ENCODE measurements around the gene VPS8.

VPS8 gene

GRCh38 chr3:184785890-184786279 lies 26.1 kb upstream of the VPS8 start:
- DNase-seq: no peak

- DNase-seq: no peak
Measured at GRCh38 chr3:184786280-184786941, 25.6 kb upstream of the VPS8 start.

DNA sequence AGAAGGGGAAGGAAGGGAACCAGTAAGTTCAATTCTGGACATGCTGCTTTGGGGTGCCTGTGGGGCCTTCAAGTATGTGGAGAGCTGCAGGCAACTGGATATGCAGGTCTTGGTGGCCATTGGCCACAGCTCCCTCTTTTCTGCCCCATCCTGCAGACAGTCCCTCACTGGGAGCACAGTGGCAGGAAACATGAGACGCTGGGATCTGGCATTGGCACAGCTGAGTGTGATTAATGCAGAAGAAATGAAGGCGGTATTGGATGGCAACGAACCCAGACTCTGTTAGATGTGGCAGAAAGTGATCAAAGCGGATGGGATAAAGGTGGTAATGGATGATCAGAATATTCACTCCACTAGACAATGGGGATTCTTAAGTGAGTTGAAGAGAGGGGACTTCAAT lies 23.2 kb upstream of the VPS8 start:
- DNase-seq: no peak

- no peak for DNase-seq
Measured at GRCh38 chr3:184789314-184789998, 22.5 kb upstream of the VPS8 start.

DNA sequence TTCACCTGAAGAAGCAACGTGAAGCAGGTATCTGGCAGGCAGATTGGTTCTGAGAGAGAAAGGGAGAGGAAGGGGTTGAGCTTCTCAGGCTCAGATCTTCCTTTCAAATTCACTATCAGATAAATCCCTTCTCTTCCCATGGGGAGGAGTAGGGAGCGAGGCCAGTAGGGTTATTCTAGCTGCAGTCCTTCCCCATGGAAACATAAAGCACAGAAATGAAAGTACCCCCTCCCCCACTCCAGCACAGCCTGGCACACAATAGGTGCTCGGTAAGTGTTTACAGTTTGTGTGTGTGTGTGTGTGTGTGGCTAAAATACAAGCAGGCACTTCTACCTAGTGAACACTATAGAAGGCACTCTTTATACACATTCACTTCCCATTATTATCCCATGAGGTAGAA lies 20.8 kb upstream of the VPS8 start:
- DNase-seq: no peak

DNA sequence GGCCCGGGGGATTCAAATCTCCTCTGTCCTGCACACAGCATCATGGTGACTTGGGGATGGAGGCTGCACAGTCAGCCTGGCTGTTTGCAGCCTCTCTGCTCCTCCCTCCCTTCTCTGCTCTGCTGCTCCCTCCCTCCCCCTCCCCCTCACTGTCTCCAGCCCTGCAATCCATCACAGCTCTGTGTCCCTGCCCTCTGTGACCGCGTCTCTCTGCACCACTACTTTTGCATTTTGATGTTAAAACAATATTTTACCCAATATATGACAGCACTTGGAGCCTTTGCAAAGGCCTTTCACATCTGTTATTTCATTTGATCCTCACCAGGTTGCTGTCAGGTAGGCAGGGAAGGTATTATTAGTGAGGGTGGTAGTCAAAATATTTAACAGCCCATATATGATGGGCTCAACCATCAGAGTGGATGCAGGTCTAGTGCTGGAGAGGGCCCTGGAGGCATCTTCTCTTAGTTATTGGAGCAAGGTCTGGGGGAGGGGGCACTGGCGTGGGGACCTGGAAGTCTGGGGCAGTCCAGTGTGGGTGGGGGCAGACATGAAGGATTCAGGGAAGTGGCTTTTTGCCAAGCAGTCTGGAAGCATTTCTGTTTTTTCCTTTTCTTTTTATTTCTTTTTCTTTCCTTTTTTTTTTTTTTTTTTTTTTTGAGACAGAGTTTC lies 16.3 kb upstream of the VPS8 start:
- DNase-seq: no peak

GRCh38 chr3:184796551-184796950 lies 15.4 kb upstream of the VPS8 start:
- no peak for DNase-seq

DNA sequence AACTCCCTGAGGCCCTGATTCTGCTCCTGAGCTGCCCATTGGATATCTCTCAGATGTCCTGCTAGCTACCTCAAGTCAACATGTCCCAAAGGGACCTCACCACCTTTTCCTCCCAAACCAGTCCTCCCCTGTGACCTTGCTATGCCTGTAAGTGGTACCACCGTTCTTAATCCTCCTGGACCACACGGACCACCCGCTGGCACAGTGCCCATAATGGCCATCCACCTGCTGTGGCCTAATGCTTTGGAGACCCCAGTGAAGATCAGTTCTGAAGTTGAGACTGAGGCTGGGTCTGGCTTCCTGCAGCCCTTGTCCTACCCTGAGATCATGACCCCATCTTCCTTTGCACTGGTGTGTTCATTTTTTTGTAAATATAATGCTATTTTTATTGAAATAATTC lies 15.0 kb upstream of the VPS8 start:
- DNase-seq: no peak

DNA sequence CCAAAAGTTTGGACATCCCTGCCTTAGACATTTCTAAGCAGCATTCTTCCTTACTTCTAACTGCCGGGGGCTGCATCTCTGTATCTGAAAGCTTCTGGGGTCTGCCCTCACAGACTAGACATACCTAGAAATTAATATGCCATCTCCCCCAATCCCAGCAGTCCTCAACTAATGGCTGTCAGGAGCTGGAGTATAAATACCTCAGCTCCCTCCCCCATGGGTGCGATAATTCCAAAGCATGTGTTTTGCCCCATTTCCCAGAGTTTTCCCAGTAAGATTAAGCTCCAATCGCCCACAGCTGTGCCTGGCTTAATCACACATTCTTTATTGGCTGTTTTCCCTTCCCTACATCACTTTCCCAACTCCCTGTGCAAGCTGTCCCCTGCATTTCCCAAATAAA lies 13.8 kb upstream of the VPS8 start:
- no peak for DNase-seq

GRCh38 chr3:184800349-184800930 lies 11.5 kb upstream of the VPS8 start:
- no peak for DNase-seq

- no peak for DNase-seq
Measured at GRCh38 chr3:184801241-184801785, 10.7 kb upstream of the VPS8 start.

GRCh38 chr3:184802150-184802549 lies 9.8 kb upstream of the VPS8 start:
- DNase-seq: no peak

GRCh38 chr3:184804801-184805200 lies 7.2 kb upstream of the VPS8 start:
- no peak for DNase-seq

GRCh38 chr3:184805351-184806038 lies 6.5 kb upstream of the VPS8 start:
- peak; percentile 86 for DNase-seq

DNA sequence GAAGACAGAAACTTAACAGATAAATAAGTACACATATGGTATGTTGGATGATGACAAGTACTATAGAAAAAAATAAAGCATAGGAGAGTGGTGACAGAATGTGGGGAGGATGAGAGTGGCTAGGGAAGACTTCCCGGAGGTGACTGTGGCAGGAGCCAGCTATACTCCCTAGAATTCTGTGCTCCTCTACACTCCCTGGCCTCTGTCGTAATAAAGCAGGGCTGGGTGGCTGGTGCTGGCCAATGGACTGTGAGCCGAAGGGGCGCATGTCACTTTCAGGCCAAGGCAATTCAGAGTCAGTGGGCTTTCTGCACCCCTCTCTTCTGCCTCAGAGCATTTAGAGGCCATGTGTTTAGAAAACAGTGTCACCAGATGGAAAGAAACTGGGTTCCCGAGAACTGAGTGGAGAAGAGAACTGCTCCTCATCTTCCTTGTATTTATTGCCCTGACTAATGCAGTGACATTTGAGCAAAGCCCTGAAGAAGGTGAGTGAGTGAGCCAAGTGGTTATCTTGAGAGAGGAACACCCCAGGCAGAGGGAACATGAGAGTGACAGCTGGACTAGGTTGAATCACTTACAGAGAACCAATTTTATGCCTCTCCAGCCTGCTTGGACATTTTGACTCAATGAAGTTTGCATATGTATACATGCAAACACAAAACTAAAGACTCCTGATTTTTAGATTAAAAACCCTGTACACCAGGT lies 5.2 kb upstream of the VPS8 start:
- no peak for DNase-seq

DNA sequence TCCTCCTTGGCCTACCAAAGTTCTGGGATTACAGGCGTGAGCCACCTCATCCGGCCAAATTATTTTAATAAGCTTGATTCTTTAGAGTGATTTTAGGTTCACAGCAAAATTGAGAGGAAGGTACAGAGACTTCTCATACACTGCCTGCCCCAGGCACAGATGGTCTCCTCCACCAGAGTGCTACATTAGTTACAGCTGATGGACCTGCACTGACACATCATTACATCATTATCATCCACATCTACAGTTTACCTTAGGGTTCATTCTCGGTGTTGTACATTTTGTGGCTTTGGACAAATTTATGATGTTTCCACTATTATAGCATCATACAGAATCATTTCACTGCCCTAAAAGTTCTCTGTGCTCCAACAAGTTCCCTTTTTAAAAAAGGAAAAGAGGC lies 4.4 kb upstream of the VPS8 start:
- DNase-seq: no peak

DNA sequence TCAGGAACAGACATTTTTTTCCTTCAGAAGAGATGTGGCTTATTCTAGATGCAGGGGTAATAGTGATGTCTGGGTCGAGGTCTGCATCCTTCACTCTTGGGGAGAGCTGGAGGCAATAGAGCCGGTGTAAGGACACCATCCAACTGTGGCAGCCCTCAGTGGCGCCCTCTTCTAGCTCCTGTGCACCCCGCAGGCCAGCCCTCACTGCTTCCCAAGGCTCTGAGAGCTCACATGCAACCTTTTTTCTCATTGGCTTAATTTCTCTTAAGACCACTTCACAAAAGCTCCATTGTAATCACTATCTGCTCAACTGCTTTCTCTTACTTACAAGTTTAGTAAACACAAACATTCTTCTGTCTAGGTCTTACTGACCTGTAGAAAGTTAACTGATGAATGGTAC lies 3.9 kb upstream of the VPS8 start:
- DNase-seq: no peak

DNA sequence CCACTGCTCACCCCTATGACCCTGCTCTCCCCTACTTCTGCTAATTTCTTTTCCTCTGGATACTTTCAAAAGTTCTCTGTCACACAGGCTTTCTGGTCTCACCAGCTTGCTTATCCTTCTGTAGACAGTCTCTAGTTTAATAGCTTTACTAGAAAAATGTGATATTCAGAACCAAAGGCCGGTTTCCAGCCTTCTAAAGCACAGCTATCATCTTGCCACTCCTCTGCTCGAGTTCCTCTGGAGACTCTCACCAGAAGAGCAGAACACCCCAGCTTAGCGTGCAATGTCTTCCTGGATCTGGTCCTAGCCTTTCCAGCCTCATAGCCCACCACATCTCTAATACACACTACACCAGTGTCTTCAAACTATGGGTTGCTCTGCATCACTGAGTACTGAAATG lies 1.8 kb upstream of the VPS8 start:
- DNase-seq: no peak

- no peak for DNase-seq
Measured at GRCh38 chr3:184811034-184811433, 932 bp upstream of the VPS8 start.

DNA sequence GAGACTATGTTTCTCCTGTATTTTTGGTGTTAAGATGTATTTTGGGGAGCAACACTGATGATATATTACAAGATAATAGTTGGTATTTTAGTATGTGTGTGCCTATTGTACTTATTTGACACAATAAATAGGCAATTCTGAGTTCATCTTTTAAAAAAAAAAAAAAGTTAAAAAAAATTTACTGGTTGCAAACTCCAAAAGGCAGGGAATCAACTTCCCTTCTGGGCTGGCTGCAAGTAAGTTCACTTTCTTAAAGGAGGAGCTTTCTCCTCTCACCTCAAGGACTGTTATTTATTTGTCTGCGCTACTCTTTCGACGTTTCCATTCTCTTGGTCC lies 335 bp upstream of the VPS8 start:
- no peak for DNase-seq

GRCh38 chr3:184812662-184813042 lies 686 bp downstream of the VPS8 start:
- DNase-seq: no peak

- no peak for DNase-seq
Measured at GRCh38 chr3:184813357-184813756, 1.4 kb downstream of the VPS8 start.

GRCh38 chr3:184814214-184814613 lies 2.2 kb downstream of the VPS8 start:
- DNase-seq: no peak
